K562 (cell line): Measurements from ENCODE around the gene WIPF1. TPM values are rescaled to one million over a fixed set of nuclear protein-coding genes. Genes with fewer than 3 reads are reported as not detected.
A peak's percentile ranks its signal among the peaks of the same experiment; 100 is the strongest.

ENCODE experiments used
- ADNP ChIP-seq: fragments of 200-800 bp; sonication (Bioruptor generic); IDR thresholded peaks from 2 replicates; pipeline ENCODE4 v1.6.1; 2016; ENCODE audit warnings: missing genetic modification characterization, missing compliant biosample characterization
- ARID1B ChIP-seq: fragments of 450-650 bp; IDR thresholded peaks from 2 replicates; pipeline ENCODE4 v1.6.1; 2016; ENCODE audit warnings: antibody characterized with exemption, mild to moderate bottlenecking, inconsistent platforms
- ASH1L ChIP-seq: fragments of 450-650 bp; IDR thresholded peaks from 2 replicates; pipeline ENCODE4 v1.6.1; 2018; ENCODE audit warnings: borderline replicate concordance, mild to moderate bottlenecking, low read depth; ENCODE audit not compliant: partially characterized antibody
- BHLHE40 ChIP-seq: IDR thresholded peaks from 2 replicates; pipeline ENCODE4 v1.6.1; 2011; ENCODE audit warnings: low read length, improper control_type of control experiment
- CAMTA2 ChIP-seq: fragments of 250-450 bp; sonication (Bioruptor Pico); conservative IDR thresholded peaks from 2 replicates; pipeline ENCODE4 v1.5.1; 2022
- CBX1 ChIP-seq: sonication (generic); IDR thresholded peaks from 2 replicates; pipeline ENCODE4 v1.6.1; 2016; ENCODE audit warnings: antibody characterized with exemption, low read depth, mild to moderate bottlenecking
- EP300 ChIP-seq: IDR thresholded peaks from 2 replicates; pipeline ENCODE4 v1.6.1; 2012; ENCODE audit warnings: low read length, improper control_type of control experiment
- GATAD2A ChIP-seq: fragments of 450-650 bp; IDR thresholded peaks from 2 replicates; pipeline ENCODE4 v1.6.1; 2017
- ILF3 ChIP-seq: fragments of 450-650 bp; IDR thresholded peaks from 2 replicates; pipeline ENCODE4 v1.6.1; 2018; ENCODE audit warnings: antibody characterized with exemption, mild to moderate bottlenecking, moderate library complexity, borderline replicate concordance
- KAT2B ChIP-seq: IDR thresholded peaks from one replicate; pipeline ENCODE4 v1.6.1; 2012; ENCODE audit warnings: low read depth, mild to moderate bottlenecking, control low read depth, inconsistent platforms, low read length, moderate library complexity
- MYC ChIP-seq, 2 experiments: fragments of 250-450 bp in 1 of 2; sonication (Bioruptor Pico) in 1 of 2; IDR thresholded peaks; 2 replicates each; pipeline versions ENCODE4 v1.5.1 to v1.6.1; 2012 to 2021; ENCODE audit warnings: low read depth in 2 of 2, borderline replicate concordance in 1 of 2, improper control_type of control experiment in 1 of 2, low read length in 1 of 2, mild to moderate bottlenecking in 1 of 2, moderate library complexity in 1 of 2
- NELFE ChIP-seq: IDR thresholded peaks from 2 replicates; pipeline ENCODE4 v1.6.1; 2011; ENCODE audit warnings: mild to moderate bottlenecking; ENCODE audit not compliant: insufficient read depth, insufficient read length
- RAD21 ChIP-seq, 2 experiments: fragments of 250-450 bp in 1 of 2; fragments of 450-650 bp in 1 of 2; sonication (Bioruptor Pico) in 1 of 2; formaldehyde crosslinking in 1 of 2; IDR thresholded peaks in 1 of 2; conservative IDR thresholded peaks in 1 of 2; 2 replicates each; pipeline versions ENCODE4 v1.4.0 to v1.8.0; 2020 to 2022; ENCODE audit warnings: mild to moderate bottlenecking in 2 of 2, moderate library complexity in 1 of 2
- RUNX1 ChIP-seq: sonication (generic); IDR thresholded peaks from 2 replicates; pipeline ENCODE4 v1.6.1; 2016; ENCODE audit warnings: antibody characterized with exemption, low read depth
- SAFB2 ChIP-seq: fragments of 200-400 bp; formaldehyde crosslinking; IDR thresholded peaks from 2 replicates; pipeline ENCODE4 v1.6.1; 2018; ENCODE audit warnings: borderline replicate concordance, low read length, low read depth, moderate library complexity; ENCODE audit not compliant: severe bottlenecking
- SAP30 ChIP-seq: fragments of 200-600 bp; sonication (generic); IDR thresholded peaks from 2 replicates; pipeline ENCODE4 v1.6.1; 2012; ENCODE audit warnings: borderline replicate concordance, low read depth, mild to moderate bottlenecking, moderate library complexity, low read length, control low read depth, inconsistent platforms; ENCODE audit not compliant: insufficient read depth, poor library complexity, severe bottlenecking
- SMC3 ChIP-seq: conservative IDR thresholded peaks from 2 replicates; pipeline ENCODE4 v1.6.1; 2011; ENCODE audit warnings: low read depth, low read length, improper control_type of control experiment; ENCODE audit not compliant: insufficient read depth
- U2AF2 ChIP-seq: fragments of 200-400 bp; formaldehyde crosslinking; optimal IDR thresholded peaks from 2 replicates; pipeline ENCODE3; 2017; ENCODE audit warnings: low read depth, mild to moderate bottlenecking, low read length
- ZNF133 ChIP-seq: fragments of 250-450 bp; sonication (Bioruptor Pico); IDR thresholded peaks from 2 replicates; pipeline ENCODE4 v1.4.0; 2020; ENCODE audit warnings: mild to moderate bottlenecking
- ZNF436 ChIP-seq: fragments of 250-450, 450-650 bp; sonication (Bioruptor Pico); formaldehyde crosslinking; IDR thresholded peaks from 2 replicates; pipeline ENCODE4 v1.7.0; 2020; ENCODE audit warnings: mild to moderate bottlenecking
- ZNF766 ChIP-seq: fragments of 200-800 bp; sonication (Bioruptor generic); conservative IDR thresholded peaks from 2 replicates; pipeline ENCODE4 v1.6.1; 2016; ENCODE audit warnings: missing genetic modification characterization, missing compliant biosample characterization
- polyA plus RNA-seq, 8 experiments: library from polyadenylated mRNA; depleted of rRNA in 4 of 8; stranded (reverse) in 5 of 8; unstranded in 3 of 8; fragments of >200 nt; fragmentation: Nextera tagmentation in 2 of 8; fragmentation: Illumina TruSeq in 1 of 8; extraction: Ambion mirVana in 2 of 8; extraction: Trizol in 1 of 8; gene quantifications; 2 replicates each; pipeline versions ENCODE4 v1.2.1 to v1.2.3, GENCODE V29; 2011 to 2014; ENCODE audit warnings: inconsistent platforms in 1 of 8, missing spikeins in 1 of 8
- total RNA-seq, 7 experiments: library from RNA; depleted of rRNA in 6 of 7; stranded (reverse); fragments of >200 nt in 6 of 7; fragmentation: Illumina TruSeq in 2 of 7; extraction: Trizol in 2 of 7; gene quantifications; 2 replicates each; pipeline versions ENCODE4 v1.2.1 to v1.2.3, GENCODE V29; 2011 to 2021; ENCODE audit warnings: low replicate concordance in 1 of 7
- TF ChIP-seq, protein P1 (sequence below): fragments of 250-450 bp; sonication (Bioruptor Pico); IDR thresholded peaks from 2 replicates; pipeline ENCODE4 v1.5.0; 2021
- TF ChIP-seq, protein P2 (sequence below): fragments of 450-650 bp; IDR thresholded peaks from 2 replicates; pipeline ENCODE4 v1.6.1; 2018; ENCODE audit not compliant: partially characterized antibody

WIPF1 gene
- total and polyA plus RNA-seq, 9 of the 15 experiments (the other 6 are each of a cell fraction or from before 2014, with no cell fraction given) = 0.54 to 4.9 (median 2.4) TPM

DNA sequence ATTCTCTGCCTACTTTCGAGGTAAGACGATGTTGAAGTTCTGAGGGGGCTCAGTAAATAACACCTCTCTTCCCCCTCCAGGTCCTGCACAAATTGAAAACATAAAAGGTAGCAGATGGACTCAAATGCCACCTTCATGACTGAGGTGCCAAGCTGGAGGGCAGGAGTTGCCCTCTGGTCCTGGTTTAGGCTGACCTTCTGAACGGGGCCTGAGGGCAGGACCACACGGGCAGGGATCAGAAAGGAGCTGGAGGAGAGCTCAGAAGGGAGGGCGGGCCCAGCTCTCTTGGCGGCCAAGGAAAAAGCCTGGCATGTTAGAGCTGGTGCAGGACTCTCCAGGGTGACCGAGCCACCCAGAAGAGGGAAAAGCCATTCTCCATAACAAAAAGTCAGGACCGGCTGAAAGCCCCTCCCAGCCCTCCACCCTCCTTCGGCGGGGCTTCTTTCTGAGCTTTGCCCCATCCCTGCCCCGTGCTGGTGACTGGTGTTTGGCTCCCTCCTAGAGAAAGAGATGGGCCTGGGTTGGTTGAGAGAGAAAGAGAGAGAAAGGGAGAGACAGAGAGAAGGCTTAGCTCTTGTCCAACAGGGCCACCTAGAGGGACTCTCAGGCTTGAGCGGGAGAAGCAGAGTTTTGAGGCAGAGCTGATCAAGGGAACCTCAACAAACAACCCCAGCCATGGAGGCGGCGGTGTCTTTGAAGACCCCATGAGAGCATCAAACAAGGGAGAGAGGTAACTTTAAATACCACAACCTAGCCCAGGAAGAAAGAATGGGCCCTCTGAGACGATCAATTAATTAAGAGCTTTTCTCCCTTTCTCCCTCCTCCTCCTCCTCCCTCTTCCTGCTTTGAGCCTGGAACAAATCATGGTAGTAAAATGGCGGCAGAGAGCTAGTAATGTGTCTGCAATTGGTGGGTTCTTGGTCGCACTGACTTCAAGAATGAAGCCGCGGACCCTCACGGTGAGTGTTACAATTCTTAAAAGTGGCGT is 50.8 kb downstream of the WIPF1 start (continued):
- TF ChIP-seq SAP30 = no peak
- no peak for TF ChIP-seq ZNF133 (CRISPR knock-in tag)
- no peak for TF ChIP-seq ILF3
- 0 out of 2 replicates have a peak, but pooled peaks have one; percentile 4 for TF ChIP-seq EP300
- TF ChIP-seq RUNX1 = no peak
- no peak for TF ChIP-seq ADNP (tag)
- TF ChIP-seq ASH1L = peak; percentile 16
- no peak for TF ChIP-seq NELFE
- TF ChIP-seq SMC3 = peak; percentile 66; the same call in 1 of the 2 replicates
- TF ChIP-seq BHLHE40 = peak; percentile 9; the same call in 1 of the 2 replicates
- TF ChIP-seq CAMTA2 = no peak
- TF ChIP-seq GATAD2A = no peak
- peak; percentile 93 to 97 for TF ChIP-seq RAD21 (CRISPR knock-in tag; conservative IDR thresholded peaks at IDR 0.05 in 1 of 2, IDR thresholded peaks at IDR 0.05 in 1 of 2)
- no peak for TF ChIP-seq ZNF436 (CRISPR knock-in tag)
- no peak for TF ChIP-seq ARID1B
- TF ChIP-seq ZNF766 = no peak; the same call in 1 of the 2 replicates
- no peak for TF ChIP-seq CBX1
- TF ChIP-seq, protein P1, sequence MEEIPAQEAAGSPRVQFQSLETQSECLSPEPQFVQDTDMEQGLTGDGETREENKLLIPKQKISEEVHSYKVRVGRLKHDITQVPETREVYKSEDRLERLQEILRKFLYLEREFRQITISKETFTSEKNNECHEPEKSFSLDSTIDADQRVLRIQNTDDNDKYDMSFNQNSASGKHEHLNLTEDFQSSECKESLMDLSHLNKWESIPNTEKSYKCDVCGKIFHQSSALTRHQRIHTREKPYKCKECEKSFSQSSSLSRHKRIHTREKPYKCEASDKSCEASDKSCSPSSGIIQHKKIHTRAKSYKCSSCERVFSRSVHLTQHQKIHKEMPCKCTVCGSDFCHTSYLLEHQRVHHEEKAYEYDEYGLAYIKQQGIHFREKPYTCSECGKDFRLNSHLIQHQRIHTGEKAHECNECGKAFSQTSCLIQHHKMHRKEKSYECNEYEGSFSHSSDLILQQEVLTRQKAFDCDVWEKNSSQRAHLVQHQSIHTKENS (CRISPR knock-in tag) = no peak
- TF ChIP-seq SAFB2 = no peak
- TF ChIP-seq, protein P2, sequence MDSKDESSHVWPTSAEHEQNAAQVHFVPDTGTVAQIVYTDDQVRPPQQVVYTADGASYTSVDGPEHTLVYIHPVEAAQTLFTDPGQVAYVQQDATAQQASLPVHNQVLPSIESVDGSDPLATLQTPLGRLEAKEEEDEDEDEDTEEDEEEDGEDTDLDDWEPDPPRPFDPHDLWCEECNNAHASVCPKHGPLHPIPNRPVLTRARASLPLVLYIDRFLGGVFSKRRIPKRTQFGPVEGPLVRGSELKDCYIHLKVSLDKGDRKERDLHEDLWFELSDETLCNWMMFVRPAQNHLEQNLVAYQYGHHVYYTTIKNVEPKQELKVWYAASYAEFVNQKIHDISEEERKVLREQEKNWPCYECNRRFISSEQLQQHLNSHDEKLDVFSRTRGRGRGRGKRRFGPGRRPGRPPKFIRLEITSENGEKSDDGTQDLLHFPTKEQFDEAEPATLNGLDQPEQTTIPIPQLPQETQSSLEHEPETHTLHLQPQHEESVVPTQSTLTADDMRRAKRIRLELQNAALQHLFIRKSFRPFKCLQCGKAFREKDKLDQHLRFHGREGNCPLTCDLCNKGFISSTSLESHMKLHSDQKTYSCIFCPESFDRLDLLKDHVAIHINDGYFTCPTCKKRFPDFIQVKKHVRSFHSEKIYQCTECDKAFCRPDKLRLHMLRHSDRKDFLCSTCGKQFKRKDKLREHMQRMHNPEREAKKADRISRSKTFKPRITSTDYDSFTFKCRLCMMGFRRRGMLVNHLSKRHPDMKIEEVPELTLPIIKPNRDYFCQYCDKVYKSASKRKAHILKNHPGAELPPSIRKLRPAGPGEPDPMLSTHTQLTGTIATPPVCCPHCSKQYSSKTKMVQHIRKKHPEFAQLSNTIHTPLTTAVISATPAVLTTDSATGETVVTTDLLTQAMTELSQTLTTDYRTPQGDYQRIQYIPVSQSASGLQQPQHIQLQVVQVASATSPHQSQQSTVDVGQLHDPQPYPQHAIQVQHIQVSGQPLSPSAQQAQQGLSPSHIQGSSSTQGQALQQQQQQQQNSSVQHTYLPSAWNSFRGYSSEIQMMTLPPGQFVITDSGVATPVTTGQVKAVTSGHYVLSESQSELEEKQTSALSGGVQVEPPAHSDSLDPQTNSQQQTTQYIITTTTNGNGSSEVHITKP = no peak
- no peak for TF ChIP-seq U2AF2
- no peak for TF ChIP-seq KAT2B
- TF ChIP-seq MYC (IDR thresholded peaks at IDR 0.05; ENCODE audit: low read depth, low read length) = 0 out of 2 replicates have a peak, but pooled peaks have one; percentile 29
- TF ChIP-seq MYC (CRISPR knock-in tag; IDR thresholded peaks at IDR 0.05; ENCODE audit: borderline replicate concordance, low read depth) = no peak
